Fibroblast of lung (primary cell): ENCODE measurements around the gene EPB41. TPM values are rescaled to one million over a fixed set of nuclear protein-coding genes. Genes with fewer than 3 reads are reported as not detected.

Source experiments
- DNase-seq, 2 donors: peaks; one replicate each; pipeline versions ENCODE4 v3.0.0 to v3.0.0-alpha.2; 2010; ENCODE audit warnings: low read depth in 2 of 2
- H2AFZ ChIP-seq: 2 replicates; pipeline ENCODE4 v1.5.1; 2012; ENCODE audit warnings: low read length, control low read depth, inconsistent platforms
- H3K27ac ChIP-seq: 2 replicates; pipeline ENCODE4 v1.5.1; 2011; ENCODE audit warnings: low read length, control low read depth; ENCODE audit not compliant: insufficient read depth
- H3K27me3 ChIP-seq: 2 replicates; pipeline ENCODE4 v1.5.1; 2011; ENCODE audit warnings: mild to moderate bottlenecking, low read length; ENCODE audit not compliant: control insufficient read depth, insufficient read depth
- H3K36me3 ChIP-seq: 2 replicates; pipeline ENCODE4 v1.5.1; 2011; ENCODE audit warnings: low read length; ENCODE audit not compliant: control insufficient read depth, insufficient read depth
- H3K4me1 ChIP-seq: 2 replicates; pipeline ENCODE4 v1.5.1; 2011; ENCODE audit warnings: low read length; ENCODE audit not compliant: control insufficient read depth, insufficient read depth; ENCODE audit errors: extremely low read depth
- H3K4me2 ChIP-seq: 2 replicates; pipeline ENCODE4 v1.5.1; 2011; ENCODE audit warnings: low read length, control low read depth; ENCODE audit not compliant: insufficient read depth; ENCODE audit errors: extremely low read depth
- H3K4me3 ChIP-seq, 4 experiments: fragments of 200-600 bp in 1 of 4; sonication (generic) in 1 of 4; replicated peaks in 1 of 4; 2 replicates each; pipeline ENCODE4 v1.5.1; 2011 to 2016; ENCODE audit warnings: low read length in 4 of 4, low read depth in 3 of 4, mild to moderate bottlenecking in 3 of 4, control low read depth in 2 of 4, inconsistent platforms in 1 of 4, mixed read lengths in 1 of 4; ENCODE audit not compliant: insufficient read depth in 1 of 4; ENCODE audit errors: control extremely low read depth in 1 of 4
- H3K79me2 ChIP-seq: 2 replicates; pipeline ENCODE4 v1.5.1; 2012; ENCODE audit warnings: mild to moderate bottlenecking, low read length, inconsistent platforms; ENCODE audit not compliant: control insufficient read depth, insufficient read depth
- H3K9ac ChIP-seq: 2 replicates; pipeline ENCODE4 v1.5.1; 2011; ENCODE audit warnings: mild to moderate bottlenecking, low read length, control low read depth; ENCODE audit not compliant: insufficient read depth
- H3K9me3 ChIP-seq: 2 replicates; pipeline ENCODE4 v1.5.1; 2012; ENCODE audit warnings: low read depth, low read length; ENCODE audit not compliant: control insufficient read depth, insufficient read depth
- H4K20me1 ChIP-seq: 2 replicates; pipeline ENCODE4 v1.5.1; 2011; ENCODE audit warnings: low read length; ENCODE audit not compliant: control insufficient read depth, insufficient read depth; ENCODE audit errors: extremely low read depth
- CTCF ChIP-seq, 2 donors: IDR thresholded peaks in 1 of 2; conservative IDR thresholded peaks in 1 of 2; 1 replicate in 1 of 2; 2 replicates in 1 of 2; pipeline ENCODE4 v1.5.1; 2011 to 2012; ENCODE audit warnings: low read length in 2 of 2, control low read depth in 1 of 2, inconsistent platforms in 1 of 2, low read depth in 1 of 2, mild to moderate bottlenecking in 1 of 2
- EZH2 ChIP-seq: IDR thresholded peaks from 2 replicates; pipeline ENCODE4 v1.5.1; 2012; ENCODE audit warnings: low read length, control low read depth, mild to moderate bottlenecking; ENCODE audit errors: missing control alignments
- polyA plus RNA-seq, 2 donors: library from polyadenylated mRNA; depleted of rRNA in 1 of 2; stranded (reverse) in 1 of 2; unstranded in 1 of 2; fragments of >200 nt; gene quantifications; 2 replicates each; pipeline ENCODE4 v1.2.1, GENCODE V29; 2011 to 2012; ENCODE audit warnings: missing spikeins in 1 of 2
- total RNA-seq: library from RNA; depleted of rRNA; stranded (reverse); fragments of >200 nt; gene quantifications from 2 replicates; pipeline ENCODE4 v1.2.1, GENCODE V29; 2014

The EPB41 gene
- total and polyA plus RNA-seq, 2 donors (not counting 1 experiment from before 2014, with no cell fraction given): 7.4 to 38.0 TPM

GRCh38 chr1:29124366-29125236, 210.2 kb downstream of the EPB41 start:
- no peaks in the 10 kb centered on the region for H3K27me3 ChIP-seq
- peak overlapping the region; percentile 90 for H3K9ac ChIP-seq
- peak overlapping the region; percentile 62 to 77 (median 66) for H3K4me3 ChIP-seq
- H3K79me2 ChIP-seq: peaks cover 24% of the 10 kb centered on the region
- peak overlapping the region; percentile 63 for H2AFZ ChIP-seq
- peak; percentile 78 for DNase-seq
- H3K36me3 ChIP-seq: peaks cover 7% of the 10 kb centered on the region
- peak overlapping the region; percentile 81 for H3K27ac ChIP-seq
- peak overlapping the region; percentile 92 for H3K4me2 ChIP-seq
- peak; percentile 44 to 65 for TF ChIP-seq CTCF (conservative IDR thresholded peaks at IDR 0.05 in 1 of 2, IDR thresholded peaks at IDR 0.05 in 1 of 2; ENCODE audit: low read depth in 1 of 2, low read length in 2 of 2)
- no peak for TF ChIP-seq EZH2
- no peaks in the 10 kb centered on the region for H4K20me1 ChIP-seq
- peaks cover 9% of the 10 kb centered on the region for H3K4me1 ChIP-seq
- no peaks in the 10 kb centered on the region for H3K9me3 ChIP-seq

- peaks cover 6% of the 10 kb centered on the region for H3K36me3 ChIP-seq
- no peaks in the 10 kb centered on the region for H3K27me3 ChIP-seq
- H3K79me2 ChIP-seq: peaks cover 21% of the 10 kb centered on the region
- H3K9me3 ChIP-seq: no peaks in the 10 kb centered on the region
- peak overlapping the region; percentile 1 to 77 (median 66) for H3K4me3 ChIP-seq
- peaks cover 4% of the 10 kb centered on the region for H3K4me1 ChIP-seq
- H3K4me2 ChIP-seq: peak overlapping the region; percentile 92
- peak overlapping the region; percentile 63 for H2AFZ ChIP-seq
- DNase-seq: no peak
- no peak for TF ChIP-seq EZH2
- TF ChIP-seq CTCF (conservative IDR thresholded peaks at IDR 0.05 in 1 of 2, IDR thresholded peaks at IDR 0.05 in 1 of 2; ENCODE audit: low read depth in 1 of 2, low read length in 2 of 2): no peak
- no peaks in the 10 kb centered on the region for H4K20me1 ChIP-seq
- peak overlapping the region; percentile 90 for H3K9ac ChIP-seq
- peak overlapping the region; percentile 81 for H3K27ac ChIP-seq
These were observed 210.9 kb downstream of the EPB41 start for GRCh38 chr1:29125237-29125641.

GRCh38 chr1:29125788-29126187, 211.4 kb downstream of the EPB41 start:
- Histone ChIP-seq H3K79me2 (peaks cover 16% of the 10 kb centered on the region), H3K27me3 (no peaks in the 10 kb centered on the region), H3K27ac (no peak overlapping the region), H3K9ac (no peak overlapping the region), H3K4me2 (peak overlapping the region; percentile 92), H2AFZ (no peak overlapping the region), H3K4me3 (no peak overlapping the region), H3K9me3 (no peaks in the 10 kb centered on the region), H3K4me1 (no peaks in the 10 kb centered on the region), H4K20me1 (no peaks in the 10 kb centered on the region), H3K36me3 (peaks cover 2% of the 10 kb centered on the region)
- no peak for TF ChIP-seq CTCF (conservative IDR thresholded peaks at IDR 0.05 in 1 of 2, IDR thresholded peaks at IDR 0.05 in 1 of 2; ENCODE audit: low read depth in 1 of 2, low read length in 2 of 2)
- no peak for TF ChIP-seq EZH2
- DNase-seq: no peak
